Stimulated activated CD8-positive, alpha-beta memory T cell treated with anti-CD3 and anti-CD28 coated beads, Interleukin-7, amount 100 ng/mL, for 4 hours (primary cell): Measurements from ENCODE around the gene CTXN3.

Experiments
- DNase-seq, 2 donors: peaks; one replicate each; pipeline ENCODE4 v3.0.0-alpha.2; 2020; ENCODE audit warnings: low read depth in 2 of 2

Gene CTXN3

GRCh38 chr5:127649018-127649439, at the start of gene CTXN3:
Gene CTXN3, plus strand, starts transcription at chr5:127649082. Its CDS starts 8,440 bp downstream, at chr5:127657522.
- no peak for DNase-seq

- no peak for DNase-seq
Observed at GRCh38 chr5:127599320-127599719, 49.6 kb upstream of the CTXN3 start.

GRCh38 chr5:127599847-127600246, 49.0 kb upstream of the CTXN3 start:
- DNase-seq: no peak

- DNase-seq: no peak
Observed at GRCh38 chr5:127601111-127601510, 47.8 kb upstream of the CTXN3 start.

- DNase-seq: no peak
Observed at GRCh38 chr5:127601601-127602000, 47.3 kb upstream of the CTXN3 start.

- DNase-seq: no peak
Observed at GRCh38 chr5:127602481-127602880, 46.4 kb upstream of the CTXN3 start.

GRCh38 chr5:127602896-127603844, 45.7 kb upstream of the CTXN3 start:
- DNase-seq: no peak

GRCh38 chr5:127608077-127608660, 40.7 kb upstream of the CTXN3 start:
- DNase-seq: no peak

- no peak for DNase-seq
Observed at GRCh38 chr5:127609011-127609410, 39.9 kb upstream of the CTXN3 start.

GRCh38 chr5:127609957-127610356, 38.9 kb upstream of the CTXN3 start:
- no peak for DNase-seq

- no peak for DNase-seq
Observed at GRCh38 chr5:127612441-127613141, 36.3 kb upstream of the CTXN3 start.

- no peak for DNase-seq
Observed at GRCh38 chr5:127615916-127616315, 33.0 kb upstream of the CTXN3 start.

GRCh38 chr5:127619908-127620479, 28.9 kb upstream of the CTXN3 start:
- no peak for DNase-seq

- DNase-seq: no peak
Observed at GRCh38 chr5:127621601-127622325, 27.1 kb upstream of the CTXN3 start.

GRCh38 chr5:127634007-127634406, 14.9 kb upstream of the CTXN3 start:
- no peak for DNase-seq

- DNase-seq: no peak
Observed at GRCh38 chr5:127639828-127640227, 9.1 kb upstream of the CTXN3 start.

- no peak for DNase-seq
Observed at GRCh38 chr5:127642949-127643348, 5.9 kb upstream of the CTXN3 start.

GRCh38 chr5:127643607-127644006, 5.3 kb upstream of the CTXN3 start:
- no peak for DNase-seq

GRCh38 chr5:127645300-127645726, 3.6 kb upstream of the CTXN3 start:
- DNase-seq: no peak

GRCh38 chr5:127647361-127647958, 1.4 kb upstream of the CTXN3 start:
- no peak for DNase-seq

GRCh38 chr5:127650022-127650421, 1.1 kb downstream of the CTXN3 start:
- DNase-seq: no peak
